Activated T-helper 1 cell treated with anti-CD3 and anti-CD28 coated beads, Interleukin-12 subunit alpha, Interleukin-12 subunit beta, Interleukin-2, Interleukin-4 antibody, amounts not matched to agents 30 ng/mL and 10 ng/mL and 1 ng/mL, durations not matched to agents 14 hours and 24 hours and 36 hours (primary cell): ENCODE results near the gene TTC21A. TPM values are rescaled to one million over a fixed set of nuclear protein-coding genes. Genes with fewer than 3 reads are reported as not detected.
"Not testable (repeated sequence)": the region's sequence is repeated elsewhere in the genome, so short reads cannot be mapped to it uniquely, and the experiment has no call there.

Source experiments
- DNase-seq: peaks from one replicate; pipeline ENCODE4 v3.0.0; 2021; ENCODE audit warnings: low spot score
- H3K27ac Mint-ChIP-seq: one replicate; pipeline ENCODE4 v1.8.0; 2021; ENCODE audit warnings: mild to moderate bottlenecking, mixed read lengths
- H3K27me3 Mint-ChIP-seq: one replicate; pipeline ENCODE4 v1.8.0; 2022; ENCODE audit warnings: mild to moderate bottlenecking, moderate library complexity, mixed read lengths; ENCODE audit not compliant: insufficient read depth
- H3K36me3 Mint-ChIP-seq: one replicate; pipeline ENCODE4 v1.8.0; 2021; ENCODE audit warnings: low read depth, mixed read lengths
- H3K4me1 Mint-ChIP-seq: one replicate; pipeline ENCODE4 v1.8.0; 2021; ENCODE audit warnings: low read depth, mixed read lengths
- H3K4me3 Mint-ChIP-seq: one replicate; pipeline ENCODE4 v1.8.0; 2021; ENCODE audit warnings: mild to moderate bottlenecking, moderate library complexity, mixed read lengths
- H3K9me3 Mint-ChIP-seq: one replicate; pipeline ENCODE4 v1.8.0; 2021; ENCODE audit warnings: mixed read lengths
- intact Hi-C: fragments of 100-400 bp; cut with micrococcal nuclease; formaldehyde crosslinking; loops from one replicate; pipeline ENCODE4 v1.15.1; 2024
- total RNA-seq: library from RNA; stranded (reverse); gene quantifications from 2 replicates; pipeline ENCODE4 v1.2.3, GENCODE V29; 2022

TTC21A gene
- 0.83 and 1.0 TPM in 2 replicates for total RNA-seq

- peak within 1 kb of the TSS; percentile 69 for H3K27ac Mint-ChIP-seq
- H3K27me3 Mint-ChIP-seq: peaks cover 7% of the 10 kb centered on the region
- peaks cover 53% of the 10 kb centered on the region for H3K4me1 Mint-ChIP-seq
- no peaks in the 10 kb centered on the region for H3K9me3 Mint-ChIP-seq
- H3K36me3 Mint-ChIP-seq: peaks cover 13% of the 10 kb centered on the region
- intact Hi-C loops: loop anchor here (1.0 to 2.0 kb wide), 7 partner anchors 40 to 299 kb away; partner anchors contain the start of genes RPSA, SLC25A38 and WDR48
- H3K4me3 Mint-ChIP-seq: peak within 1 kb of the TSS; percentile 93
- peak; percentile 65 for DNase-seq
These were observed at the start of gene TTC21A, which contains the start of gene GORASP1 for GRCh38 chr3:39107388-39108199. TSS of gene TTC21A (plus strand) at chr3:39107680. CDS start at chr3:39107838, 158 bp downstream. TSS of gene GORASP1 (minus strand) at chr3:39107627. CDS start at chr3:39107541, 86 bp downstream.

GRCh38 chr3:39061228-39061627 is 46.3 kb upstream of the TTC21A start:
- H3K4me3 Mint-ChIP-seq, DNase-seq, H3K9me3 Mint-ChIP-seq, H3K27ac Mint-ChIP-seq, H3K27me3 Mint-ChIP-seq, intact Hi-C loops: not testable (repeated sequence)
- H3K4me1 Mint-ChIP-seq: peaks cover 16% of the 10 kb centered on the region
- H3K36me3 Mint-ChIP-seq: peaks cover 25% of the 10 kb centered on the region

- no peak overlapping the region for H3K4me3 Mint-ChIP-seq
- DNase-seq: no peak
- no peaks in the 10 kb centered on the region for H3K27me3 Mint-ChIP-seq
- H3K4me1 Mint-ChIP-seq: peaks cover 7% of the 10 kb centered on the region
- H3K36me3 Mint-ChIP-seq: peaks cover 34% of the 10 kb centered on the region
- intact Hi-C loops: no loop called here
- peaks cover 3% of the 10 kb centered on the region for H3K9me3 Mint-ChIP-seq
- no peak overlapping the region for H3K27ac Mint-ChIP-seq
These were observed 45.3 kb upstream of the TTC21A start for GRCh38 chr3:39062180-39062579.

GRCh38 chr3:39063143-39063542 is 44.3 kb upstream of the TTC21A start:
- DNase-seq: no peak
- Mint-ChIP-seq H3K9me3 (peaks cover 3% of the 10 kb centered on the region), H3K4me1 (peaks cover 7% of the 10 kb centered on the region), H3K27ac (no peak overlapping the region), H3K4me3 (no peak overlapping the region), H3K36me3 (peaks cover 41% of the 10 kb centered on the region), H3K27me3 (no peaks in the 10 kb centered on the region)
- intact Hi-C loops: no loop called here

- Mint-ChIP-seq H3K36me3 (peaks cover 39% of the 10 kb centered on the region), H3K27ac (no peak overlapping the region), H3K27me3 (no peaks in the 10 kb centered on the region), H3K4me3 (no peak overlapping the region), H3K9me3 (peaks cover 3% of the 10 kb centered on the region), H3K4me1 (peaks cover 7% of the 10 kb centered on the region)
- intact Hi-C loops: no loop called here
- DNase-seq: no peak
These were observed 42.8 kb upstream of the TTC21A start for GRCh38 chr3:39064646-39065045.

- peak; percentile 13 for DNase-seq
- Mint-ChIP-seq H3K36me3 (peaks cover 40% of the 10 kb centered on the region), H3K9me3 (peaks cover 3% of the 10 kb centered on the region), H3K4me1 (peaks cover 7% of the 10 kb centered on the region), H3K4me3 (no peak overlapping the region), H3K27me3 (no peaks in the 10 kb centered on the region), H3K27ac (no peak overlapping the region)
- intact Hi-C loops: no loop called here
These were observed 42.3 kb upstream of the TTC21A start for GRCh38 chr3:39065197-39065596.

GRCh38 chr3:39067286-39067685 is 40.2 kb upstream of the TTC21A start:
- intact Hi-C loops: no loop called here
- no peaks in the 10 kb centered on the region for H3K27me3 Mint-ChIP-seq
- no peak overlapping the region for H3K27ac Mint-ChIP-seq
- no peak overlapping the region for H3K4me3 Mint-ChIP-seq
- H3K9me3 Mint-ChIP-seq: no peaks in the 10 kb centered on the region
- peaks cover 7% of the 10 kb centered on the region for H3K4me1 Mint-ChIP-seq
- no peak for DNase-seq
- peaks cover 44% of the 10 kb centered on the region for H3K36me3 Mint-ChIP-seq

- Mint-ChIP-seq H3K27ac (no peak overlapping the region), H3K4me3 (no peak overlapping the region), H3K36me3 (peaks cover 54% of the 10 kb centered on the region), H3K9me3 (no peaks in the 10 kb centered on the region), H3K4me1 (peaks cover 7% of the 10 kb centered on the region), H3K27me3 (no peaks in the 10 kb centered on the region)
- no peak for DNase-seq
- intact Hi-C loops: no loop called here
These were observed 38.9 kb upstream of the TTC21A start for GRCh38 chr3:39068556-39068955.

- no peak overlapping the region for H3K4me3 Mint-ChIP-seq
- intact Hi-C loops: no loop called here
- H3K4me1 Mint-ChIP-seq: peaks cover 27% of the 10 kb centered on the region
- peak overlapping the region; percentile 10 for H3K27ac Mint-ChIP-seq
- H3K9me3 Mint-ChIP-seq: peaks cover 6% of the 10 kb centered on the region
- H3K36me3 Mint-ChIP-seq: peaks cover 62% of the 10 kb centered on the region
- no peak for DNase-seq
- H3K27me3 Mint-ChIP-seq: no peaks in the 10 kb centered on the region
These were observed 31.6 kb upstream of the TTC21A start for GRCh38 chr3:39075910-39076309.

- intact Hi-C loops: no loop called here
- H3K4me3 Mint-ChIP-seq: no peak overlapping the region
- H3K36me3 Mint-ChIP-seq: peaks cover 57% of the 10 kb centered on the region
- no peak for DNase-seq
- H3K9me3 Mint-ChIP-seq: peaks cover 6% of the 10 kb centered on the region
- H3K27ac Mint-ChIP-seq: no peak overlapping the region
- H3K27me3 Mint-ChIP-seq: no peaks in the 10 kb centered on the region
- H3K4me1 Mint-ChIP-seq: peaks cover 52% of the 10 kb centered on the region
These were observed 27.9 kb upstream of the TTC21A start for GRCh38 chr3:39079530-39079929.

GRCh38 chr3:39080026-39080425 is 27.5 kb upstream of the TTC21A start:
- H3K4me3 Mint-ChIP-seq: no peak overlapping the region
- peaks cover 3% of the 10 kb centered on the region for H3K9me3 Mint-ChIP-seq
- peaks cover 53% of the 10 kb centered on the region for H3K36me3 Mint-ChIP-seq
- H3K27me3 Mint-ChIP-seq: no peaks in the 10 kb centered on the region
- H3K4me1 Mint-ChIP-seq: peaks cover 52% of the 10 kb centered on the region
- DNase-seq: no peak
- intact Hi-C loops: no loop called here
- H3K27ac Mint-ChIP-seq: no peak overlapping the region

GRCh38 chr3:39082666-39083313 is 24.7 kb upstream of the TTC21A start:
- Mint-ChIP-seq H3K4me1 (peaks cover 45% of the 10 kb centered on the region), H3K27ac (peak overlapping the region; percentile 16), H3K4me3 (no peak overlapping the region), H3K36me3 (peaks cover 42% of the 10 kb centered on the region), H3K9me3 (no peaks in the 10 kb centered on the region), H3K27me3 (no peaks in the 10 kb centered on the region)
- DNase-seq: no peak
- intact Hi-C loops: no loop called here

GRCh38 chr3:39086144-39086543 is 21.3 kb upstream of the TTC21A start:
- peaks cover 50% of the 10 kb centered on the region for H3K36me3 Mint-ChIP-seq
- no peaks in the 10 kb centered on the region for H3K27me3 Mint-ChIP-seq
- no peak for DNase-seq
- no peak overlapping the region for H3K27ac Mint-ChIP-seq
- H3K4me1 Mint-ChIP-seq: peaks cover 23% of the 10 kb centered on the region
- intact Hi-C loops: no loop called here
- no peak overlapping the region for H3K4me3 Mint-ChIP-seq
- no peaks in the 10 kb centered on the region for H3K9me3 Mint-ChIP-seq
